ENCODE measurements around the gene TLK2.

DNA sequence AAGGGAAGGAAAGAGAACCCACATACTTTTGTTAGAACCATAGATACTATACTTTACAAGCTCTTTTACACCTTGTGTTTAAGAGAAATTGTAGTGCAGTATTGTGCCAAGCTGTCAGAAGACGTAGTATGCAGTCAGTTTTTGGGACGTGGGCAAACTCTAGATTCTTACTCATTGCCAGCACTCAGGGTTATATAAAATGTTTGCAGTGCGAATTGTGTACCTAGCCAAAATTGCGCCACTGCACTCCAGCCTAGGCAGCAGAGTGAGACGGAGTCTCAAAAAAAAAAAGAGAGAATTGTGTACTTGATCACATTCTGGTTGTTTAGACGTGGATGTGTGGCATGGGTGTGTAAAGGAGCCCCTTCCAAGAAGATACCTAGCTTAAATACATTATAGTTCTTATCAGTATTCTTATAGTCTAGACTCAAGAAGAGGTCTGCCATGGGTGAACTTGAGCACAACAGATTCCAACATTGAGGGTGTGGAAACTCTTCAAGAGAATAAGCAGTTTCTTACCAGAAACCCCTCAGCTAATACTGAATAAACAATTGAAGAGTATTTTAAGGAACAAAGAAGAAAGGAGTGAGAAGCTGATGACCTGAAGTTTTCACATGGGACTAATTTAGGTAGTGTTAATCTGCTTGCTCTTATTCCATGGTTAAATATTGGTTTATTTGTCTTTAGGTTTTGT, 121.5 kb downstream of the TLK2 start:
- TF ChIP-seq, protein P1, sequence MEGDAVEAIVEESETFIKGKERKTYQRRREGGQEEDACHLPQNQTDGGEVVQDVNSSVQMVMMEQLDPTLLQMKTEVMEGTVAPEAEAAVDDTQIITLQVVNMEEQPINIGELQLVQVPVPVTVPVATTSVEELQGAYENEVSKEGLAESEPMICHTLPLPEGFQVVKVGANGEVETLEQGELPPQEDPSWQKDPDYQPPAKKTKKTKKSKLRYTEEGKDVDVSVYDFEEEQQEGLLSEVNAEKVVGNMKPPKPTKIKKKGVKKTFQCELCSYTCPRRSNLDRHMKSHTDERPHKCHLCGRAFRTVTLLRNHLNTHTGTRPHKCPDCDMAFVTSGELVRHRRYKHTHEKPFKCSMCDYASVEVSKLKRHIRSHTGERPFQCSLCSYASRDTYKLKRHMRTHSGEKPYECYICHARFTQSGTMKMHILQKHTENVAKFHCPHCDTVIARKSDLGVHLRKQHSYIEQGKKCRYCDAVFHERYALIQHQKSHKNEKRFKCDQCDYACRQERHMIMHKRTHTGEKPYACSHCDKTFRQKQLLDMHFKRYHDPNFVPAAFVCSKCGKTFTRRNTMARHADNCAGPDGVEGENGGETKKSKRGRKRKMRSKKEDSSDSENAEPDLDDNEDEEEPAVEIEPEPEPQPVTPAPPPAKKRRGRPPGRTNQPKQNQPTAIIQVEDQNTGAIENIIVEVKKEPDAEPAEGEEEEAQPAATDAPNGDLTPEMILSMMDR (conservative IDR thresholded peaks at IDR 0.05; ENCODE audit: low read depth, low read length) = no peak
- TF ChIP-seq EZH2 (IDR thresholded peaks at IDR 0.05; ENCODE audit: borderline replicate concordance, low read depth, low read length, poor library complexity, severe bottlenecking) = no peak

Measured in A673 (cell line).